ENCODE data around the gene PIANP.

Gene PIANP

GRCh38 chr12:6701078-6701768, 608 bp upstream of the PIANP start:
- DNase-seq = no peak

- no peak for DNase-seq
Observed at GRCh38 chr12:6699989-6700645, 498 bp downstream of the PIANP start.

- DNase-seq = no peak
Observed at GRCh38 chr12:6699259-6699988, 1.2 kb downstream of the PIANP start.

GRCh38 chr12:6698352-6699046, 2.1 kb downstream of the PIANP start:
- DNase-seq = no peak

- DNase-seq = no peak
Observed at GRCh38 chr12:6697584-6698351, 2.8 kb downstream of the PIANP start.

- DNase-seq = no peak
Observed at GRCh38 chr12:6696690-6697583, 3.7 kb downstream of the PIANP start.

- DNase-seq = no peak
Observed at GRCh38 chr12:6695313-6696045, 5.1 kb downstream of the PIANP start.

- no peak for DNase-seq
Observed at GRCh38 chr12:6694701-6695100, 5.9 kb downstream of the PIANP start.

- no peak for DNase-seq
Observed at GRCh38 chr12:6693832-6694355, 6.7 kb downstream of the PIANP start.

- no peak for DNase-seq
Observed at GRCh38 chr12:6692888-6693287, 7.7 kb downstream of the PIANP start.

GRCh38 chr12:6691473-6691872, 9.1 kb downstream of the PIANP start:
- DNase-seq = no peak

- DNase-seq = peak; percentile 95
Observed at GRCh38 chr12:6688999-6689882, 11.4 kb downstream of the PIANP start, which contains the start of gene ZNF384. Gene ZNF384, minus strand, starts transcription at chr12:6689375. Its CDS starts 9,855 bp downstream, at chr12:6679520.

- DNase-seq = peak; percentile 44
Observed at GRCh38 chr12:6688543-6688998, 12.0 kb downstream of the PIANP start.

- DNase-seq = no peak
Observed at GRCh38 chr12:6685814-6686213, 14.8 kb downstream of the PIANP start.

GRCh38 chr12:6684609-6685008, 16.0 kb downstream of the PIANP start:
- no peak for DNase-seq

- no peak for DNase-seq
Observed at GRCh38 chr12:6676962-6677361, 23.7 kb downstream of the PIANP start.

GRCh38 chr12:6672143-6672542, 28.5 kb downstream of the PIANP start:
- DNase-seq = no peak

GRCh38 chr12:6667559-6668210, 32.9 kb downstream of the PIANP start:
- no peak for DNase-seq

GRCh38 chr12:6666211-6666610, 34.4 kb downstream of the PIANP start:
- no peak for DNase-seq

Data from activated gamma-delta T cell treated with Interleukin-2 at 50 U/mL for 16 hours (primary cell).